Keratinocyte (primary cell): ENCODE measurements around the gene PAN3. TPM values are rescaled to one million over a fixed set of nuclear protein-coding genes. Genes with fewer than 3 reads are reported as not detected.

Experiments used
- DNase-seq: peaks from one replicate; pipeline ENCODE4 v3.0.0-alpha.2; 2011; ENCODE audit warnings: low read depth, missing footprints, low spot score
- FAIRE-seq: peaks from 2 replicates; lab custom pipeline; 2011; peaks lifted over from hg19 to GRCh38; lab: Jason Lieb, UNC
- H2AFZ ChIP-seq: 2 replicates; pipeline ENCODE4 v1.6.0; 2012; ENCODE audit warnings: low read length, control low read depth, inconsistent platforms; ENCODE audit not compliant: control insufficient read depth
- H3K27ac ChIP-seq: 2 replicates; pipeline ENCODE4 v1.5.1; 2011; ENCODE audit warnings: low read length; ENCODE audit not compliant: control insufficient read depth, insufficient read depth
- H3K27me3 ChIP-seq: 3 replicates; pipeline ENCODE4 v1.6.0; 2011; ENCODE audit warnings: low read length; ENCODE audit not compliant: control insufficient read depth, insufficient read depth; ENCODE audit errors: extremely low read depth
- H3K36me3 ChIP-seq, 2 experiments: 2 replicates in 1 of 2; 3 replicates in 1 of 2; pipeline ENCODE4 v1.5.1; 2011; ENCODE audit warnings: low read length in 2 of 2, mild to moderate bottlenecking in 1 of 2; ENCODE audit not compliant: control insufficient read depth in 2 of 2, insufficient read depth in 2 of 2; ENCODE audit errors: extremely low read depth in 1 of 2
- H3K4me1 ChIP-seq: 3 replicates; pipeline ENCODE4 v1.5.1; 2011; ENCODE audit warnings: low read length; ENCODE audit not compliant: control insufficient read depth, insufficient read depth; ENCODE audit errors: extremely low read depth
- H3K4me2 ChIP-seq: 3 replicates; pipeline ENCODE4 v1.6.0; 2011; ENCODE audit warnings: low read depth, low read length; ENCODE audit not compliant: control insufficient read depth, insufficient read depth; ENCODE audit errors: extremely low read depth
- H3K4me3 ChIP-seq, 3 experiments: fragments of 200-600 bp in 1 of 3; sonication (generic) in 1 of 3; 2 replicates in 2 of 3; 3 replicates in 1 of 3; pipeline ENCODE4 v1.5.1; 2011 to 2016; ENCODE audit warnings: low read length in 3 of 3, mild to moderate bottlenecking in 3 of 3, control low read depth in 2 of 3, inconsistent platforms in 1 of 3, low read depth in 1 of 3, mixed read lengths in 1 of 3, mixed run types in 1 of 3, moderate library complexity in 1 of 3; ENCODE audit not compliant: control insufficient read depth in 2 of 3, insufficient read depth in 2 of 3; ENCODE audit errors: extremely low read depth in 1 of 3
- H3K79me2 ChIP-seq: 2 replicates; pipeline ENCODE4 v1.6.0; 2012; ENCODE audit warnings: low read length; ENCODE audit not compliant: control insufficient read depth, insufficient read depth
- H3K9ac ChIP-seq: 3 replicates; pipeline ENCODE4 v1.6.0; 2011; ENCODE audit warnings: low read length; ENCODE audit not compliant: control insufficient read depth, insufficient read depth; ENCODE audit errors: extremely low read depth
- H3K9me1 ChIP-seq: 3 replicates; pipeline ENCODE4 v1.6.0; 2011; ENCODE audit warnings: low read length; ENCODE audit not compliant: control insufficient read depth, insufficient read depth; ENCODE audit errors: extremely low read depth
- H3K9me3 ChIP-seq: 2 replicates; pipeline ENCODE4 v1.5.1; 2012; ENCODE audit warnings: low read depth, low read length; ENCODE audit not compliant: control insufficient read depth
- H4K20me1 ChIP-seq: 3 replicates; pipeline ENCODE4 v1.6.0; 2011; ENCODE audit warnings: low read length; ENCODE audit not compliant: control insufficient read depth, insufficient read depth; ENCODE audit errors: extremely low read depth
- EZH2 ChIP-seq: IDR thresholded peaks from one replicate; pipeline ENCODE4 v1.6.1; 2012; ENCODE audit warnings: inconsistent platforms, mild to moderate bottlenecking, low read length, moderate library complexity
- dilution Hi-C: fragments of 300-500 bp; cut with MboI; formaldehyde crosslinking; loops from one replicate; pipeline ENCODE4 v1.7.0; 2020; ENCODE audit warnings: low sequenced_read_pairs; ENCODE audit not compliant: extremely low pct_ligation_motif_present
- polyA plus RNA-seq, 5 experiments: library from polyadenylated mRNA; depleted of rRNA in 3 of 5; stranded (reverse) in 3 of 5; stranded (forward) in 1 of 5; unstranded in 1 of 5; fragments of >200 nt; gene quantifications; 1 replicate in 1 of 5; 2 replicates in 3 of 5; 3 replicates in 1 of 5; pipeline versions ENCODE4 v1.2.1 to v1.2.3, GENCODE V29; 2011 to 2012; ENCODE audit warnings: missing spikeins in 2 of 5, low read depth in 1 of 5, low replicate concordance in 1 of 5
- TF ChIP-seq, protein P1 (sequence below), 3 experiments: IDR thresholded peaks in 1 of 3; conservative IDR thresholded peaks in 1 of 3; optimal IDR thresholded peaks in 1 of 3; 2 replicates in 2 of 3; 3 replicates in 1 of 3; pipeline versions ENCODE3 to v1.5.1; 2011; ENCODE audit warnings: low read length in 3 of 3, mild to moderate bottlenecking in 3 of 3, moderate library complexity in 2 of 3, control low read depth in 1 of 3, inconsistent platforms in 1 of 3; ENCODE audit not compliant: insufficient read depth in 2 of 3; ENCODE audit errors: extremely low read depth in 1 of 3

Gene PAN3
- polyA plus RNA-seq, 1 donor (not counting 4 experiments of a cell fraction or from before 2014, with no cell fraction given), result 16.8 TPM

- Histone ChIP-seq H3K9me3 (no peaks in the 10 kb centered on the region), H3K27me3 (no peaks in the 10 kb centered on the region), H3K27ac (no peak overlapping the region), H3K9ac (no peak overlapping the region), H3K79me2 (no peaks in the 10 kb centered on the region), H3K4me3 (no peak overlapping the region), H4K20me1 (no peaks in the 10 kb centered on the region), H3K4me2 (no peak overlapping the region), H3K36me3 (no peaks in the 10 kb centered on the region), H3K9me1 (no peaks in the 10 kb centered on the region), H3K4me1 (no peaks in the 10 kb centered on the region), H2AFZ (no peak overlapping the region)
- dilution Hi-C loops, result no loop called here
- no peak for DNase-seq
- FAIRE-seq, result no peak
- TF ChIP-seq, protein P1, sequence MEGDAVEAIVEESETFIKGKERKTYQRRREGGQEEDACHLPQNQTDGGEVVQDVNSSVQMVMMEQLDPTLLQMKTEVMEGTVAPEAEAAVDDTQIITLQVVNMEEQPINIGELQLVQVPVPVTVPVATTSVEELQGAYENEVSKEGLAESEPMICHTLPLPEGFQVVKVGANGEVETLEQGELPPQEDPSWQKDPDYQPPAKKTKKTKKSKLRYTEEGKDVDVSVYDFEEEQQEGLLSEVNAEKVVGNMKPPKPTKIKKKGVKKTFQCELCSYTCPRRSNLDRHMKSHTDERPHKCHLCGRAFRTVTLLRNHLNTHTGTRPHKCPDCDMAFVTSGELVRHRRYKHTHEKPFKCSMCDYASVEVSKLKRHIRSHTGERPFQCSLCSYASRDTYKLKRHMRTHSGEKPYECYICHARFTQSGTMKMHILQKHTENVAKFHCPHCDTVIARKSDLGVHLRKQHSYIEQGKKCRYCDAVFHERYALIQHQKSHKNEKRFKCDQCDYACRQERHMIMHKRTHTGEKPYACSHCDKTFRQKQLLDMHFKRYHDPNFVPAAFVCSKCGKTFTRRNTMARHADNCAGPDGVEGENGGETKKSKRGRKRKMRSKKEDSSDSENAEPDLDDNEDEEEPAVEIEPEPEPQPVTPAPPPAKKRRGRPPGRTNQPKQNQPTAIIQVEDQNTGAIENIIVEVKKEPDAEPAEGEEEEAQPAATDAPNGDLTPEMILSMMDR (optimal IDR thresholded peaks at IDR 0.05 in 1 of 3, IDR thresholded peaks at IDR 0.05 in 1 of 3, conservative IDR thresholded peaks at IDR 0.05 in 1 of 3; ENCODE audit: extremely low read depth in 1 of 3, insufficient read depth in 2 of 3, low read length in 3 of 3), result no peak
- TF ChIP-seq EZH2, result no peak
Observed at GRCh38 chr13:28286263-28286662, 147.9 kb downstream of the PAN3 start.

DNA sequence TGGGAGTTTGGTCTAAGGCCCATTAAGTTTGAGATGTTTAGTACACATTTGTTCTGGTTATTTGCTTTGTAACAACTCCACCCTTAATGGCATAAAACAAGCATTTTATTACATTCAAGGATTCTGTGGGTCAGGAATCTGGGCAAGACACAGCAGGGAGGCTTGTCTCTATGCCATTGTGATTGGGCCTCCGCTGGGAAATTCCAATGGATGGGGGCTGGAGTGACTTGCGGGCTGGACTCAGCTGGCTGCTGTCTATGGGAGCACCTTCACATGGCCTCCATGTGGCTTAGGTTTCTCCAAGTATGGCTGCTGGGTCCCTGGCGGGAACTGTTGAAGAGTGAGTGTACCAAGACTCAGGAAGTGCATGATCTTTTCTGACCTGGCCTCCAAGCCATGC lies 159.0 kb downstream of the PAN3 start:
- no peak overlapping the region for H3K9ac ChIP-seq
- no peaks in the 10 kb centered on the region for H3K9me1 ChIP-seq
- H3K4me3 ChIP-seq, result no peak overlapping the region
- H4K20me1 ChIP-seq, result no peaks in the 10 kb centered on the region
- H2AFZ ChIP-seq, result no peak overlapping the region
- TF ChIP-seq EZH2, result no peak
- TF ChIP-seq, protein P1 (optimal IDR thresholded peaks at IDR 0.05 in 1 of 3, IDR thresholded peaks at IDR 0.05 in 1 of 3, conservative IDR thresholded peaks at IDR 0.05 in 1 of 3; ENCODE audit: extremely low read depth in 1 of 3, insufficient read depth in 2 of 3, low read length in 3 of 3), result no peak
- H3K79me2 ChIP-seq, result no peaks in the 10 kb centered on the region
- H3K4me2 ChIP-seq, result no peak overlapping the region
- no peak overlapping the region for H3K27ac ChIP-seq
- dilution Hi-C loops, result no loop called here
- no peaks in the 10 kb centered on the region for H3K4me1 ChIP-seq
- FAIRE-seq (no peak), DNase-seq (no peak)
- no peaks in the 10 kb centered on the region for H3K9me3 ChIP-seq
- H3K27me3 ChIP-seq, result no peaks in the 10 kb centered on the region
- H3K36me3 ChIP-seq, result no peaks in the 10 kb centered on the region
